ENCODE data around the gene LMAN2L.

DNA sequence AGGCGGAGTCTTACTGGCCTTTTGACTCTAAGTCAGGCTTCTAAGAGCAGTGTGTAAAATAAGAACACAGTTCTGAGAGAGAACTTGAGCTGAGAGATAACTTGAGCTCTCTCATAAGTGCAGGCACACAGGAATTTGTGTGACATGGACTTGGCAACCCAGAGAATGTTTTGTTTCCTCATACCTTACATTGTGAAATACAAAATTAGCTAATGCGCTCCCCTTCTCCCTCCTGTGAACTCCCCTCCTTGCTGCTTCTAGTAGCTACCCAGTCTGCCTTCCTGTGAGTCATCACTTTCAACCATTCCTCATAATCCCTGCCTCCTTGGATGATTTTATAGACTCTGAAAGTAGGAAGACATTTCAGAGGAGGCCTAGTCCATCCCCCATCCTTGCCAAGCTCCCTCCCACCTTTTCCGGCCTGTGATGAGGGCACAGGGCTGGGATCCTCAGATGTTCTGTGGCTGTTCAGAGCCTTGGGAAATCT, 74.7 kb downstream of the LMAN2L start:
- TF ChIP-seq GATA2 (IDR thresholded peaks at IDR 0.05; ENCODE audit: low read depth, low read length): no peak
- no peak for TF ChIP-seq GATA3 (IDR thresholded peaks at IDR 0.05; ENCODE audit: low read depth, low read length)

All from SH-SY5Y (cell line).